Chondrocyte (in vitro differentiated cells): Measurements from ENCODE around the gene TAX1BP1. TPM values are rescaled to one million over a fixed set of nuclear protein-coding genes. Genes with fewer than 3 reads are reported as not detected.

Experiments used
- DNase-seq: peaks from one replicate; pipeline ENCODE4 v3.0.0; 2021; ENCODE audit warnings: mixed read lengths, low spot score
- H3K27ac Mint-ChIP-seq: one replicate; pipeline ENCODE4 v1.8.0; 2021; ENCODE audit warnings: mild to moderate bottlenecking, moderate library complexity, mixed read lengths; ENCODE audit not compliant: unreplicated experiment
- H3K27me3 Mint-ChIP-seq: 2 replicates; pipeline ENCODE4 v1.8.0; 2021; ENCODE audit warnings: low read depth, mixed read lengths
- H3K36me3 Mint-ChIP-seq: 2 replicates; pipeline ENCODE4 v1.8.0; 2021; ENCODE audit warnings: low read depth, mixed read lengths
- H3K4me1 Mint-ChIP-seq: 2 replicates; pipeline ENCODE4 v1.8.0; 2021; ENCODE audit warnings: low read depth, mild to moderate bottlenecking, mixed read lengths
- H3K4me3 Mint-ChIP-seq: one replicate; pipeline ENCODE4 v1.8.0; 2021; ENCODE audit warnings: mild to moderate bottlenecking, moderate library complexity, mixed read lengths; ENCODE audit not compliant: unreplicated experiment
- H3K9me3 Mint-ChIP-seq: 2 replicates; pipeline ENCODE4 v1.8.0; 2021; ENCODE audit warnings: low read depth, mixed read lengths
- total RNA-seq: library from RNA; stranded (reverse); gene quantifications from 3 replicates; pipeline ENCODE4 v1.2.1, GENCODE V29; 2021
- TF ChIP-seq, protein P1 (sequence below): fragments of 200-600 bp; sonication (generic); IDR thresholded peaks from 2 replicates; pipeline ENCODE4 v1.5.0; 2021; ENCODE audit warnings: antibody characterized with exemption, mild to moderate bottlenecking, moderate library complexity

Gene TAX1BP1
- total RNA-seq, 1 donor from 2014 or later = 91.3 TPM

DNA sequence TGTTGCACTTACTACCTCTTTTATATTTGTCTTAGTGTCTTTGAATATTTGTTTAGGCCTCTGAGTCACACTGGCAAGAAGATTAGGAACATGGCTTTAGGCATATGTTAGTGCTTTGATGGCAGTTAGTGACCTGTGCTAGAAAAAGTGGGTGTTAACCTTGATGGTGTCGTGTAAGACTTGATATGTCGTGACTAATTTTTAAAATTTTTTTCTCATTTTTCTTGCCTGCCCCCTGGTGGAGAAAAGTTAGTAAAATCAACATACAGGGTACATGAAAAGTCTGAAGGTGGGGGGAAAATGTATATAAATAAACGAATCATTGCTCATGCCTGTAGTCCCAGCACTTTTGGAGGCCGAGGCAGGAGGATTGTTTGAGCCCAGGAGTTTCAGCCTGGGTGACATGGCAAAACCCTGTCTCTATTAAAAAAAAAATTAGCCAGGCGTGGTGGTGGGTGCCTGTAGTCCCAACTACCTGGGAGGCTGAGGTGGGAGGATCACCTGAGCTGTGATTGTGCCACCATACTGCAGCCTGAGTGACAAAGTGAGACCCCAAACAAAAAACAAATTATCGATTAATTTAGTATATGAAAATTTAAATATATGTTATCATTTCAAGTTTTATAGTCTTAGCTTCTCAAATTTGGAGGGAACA, 44.6 kb downstream of the TAX1BP1 start:
- Mint-ChIP-seq H3K36me3 (peaks cover 10% of the 10 kb centered on the region), H3K4me3 (no peak overlapping the region), H3K27ac (peak overlapping the region; percentile 62), H3K9me3 (no peaks in the 10 kb centered on the region), H3K27me3 (no peaks in the 10 kb centered on the region), H3K4me1 (peaks cover 37% of the 10 kb centered on the region)
- DNase-seq = no peak
- TF ChIP-seq, protein P1, sequence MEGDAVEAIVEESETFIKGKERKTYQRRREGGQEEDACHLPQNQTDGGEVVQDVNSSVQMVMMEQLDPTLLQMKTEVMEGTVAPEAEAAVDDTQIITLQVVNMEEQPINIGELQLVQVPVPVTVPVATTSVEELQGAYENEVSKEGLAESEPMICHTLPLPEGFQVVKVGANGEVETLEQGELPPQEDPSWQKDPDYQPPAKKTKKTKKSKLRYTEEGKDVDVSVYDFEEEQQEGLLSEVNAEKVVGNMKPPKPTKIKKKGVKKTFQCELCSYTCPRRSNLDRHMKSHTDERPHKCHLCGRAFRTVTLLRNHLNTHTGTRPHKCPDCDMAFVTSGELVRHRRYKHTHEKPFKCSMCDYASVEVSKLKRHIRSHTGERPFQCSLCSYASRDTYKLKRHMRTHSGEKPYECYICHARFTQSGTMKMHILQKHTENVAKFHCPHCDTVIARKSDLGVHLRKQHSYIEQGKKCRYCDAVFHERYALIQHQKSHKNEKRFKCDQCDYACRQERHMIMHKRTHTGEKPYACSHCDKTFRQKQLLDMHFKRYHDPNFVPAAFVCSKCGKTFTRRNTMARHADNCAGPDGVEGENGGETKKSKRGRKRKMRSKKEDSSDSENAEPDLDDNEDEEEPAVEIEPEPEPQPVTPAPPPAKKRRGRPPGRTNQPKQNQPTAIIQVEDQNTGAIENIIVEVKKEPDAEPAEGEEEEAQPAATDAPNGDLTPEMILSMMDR = peak; percentile 90

DNA sequence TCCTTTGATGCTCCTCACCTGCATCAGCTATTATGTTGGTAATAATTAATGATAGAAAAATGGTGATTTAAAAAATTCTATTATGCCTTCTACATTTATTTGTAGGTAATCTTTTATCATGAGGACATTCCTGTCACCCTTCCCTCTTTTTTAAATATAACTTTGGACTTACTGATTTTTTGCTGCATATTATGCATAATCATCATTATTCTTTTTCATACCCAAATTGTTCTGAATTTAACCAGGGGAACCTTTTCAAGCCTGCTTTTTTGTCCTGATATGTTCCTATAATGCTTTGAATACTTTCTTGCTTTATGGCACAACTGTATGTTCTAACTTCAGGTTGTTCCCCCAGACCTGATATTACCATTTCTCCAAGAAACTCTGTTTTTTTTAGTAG, 48.5 kb downstream of the TAX1BP1 start:
- Mint-ChIP-seq H3K4me1 (peaks cover 22% of the 10 kb centered on the region), H3K4me3 (no peak overlapping the region), H3K9me3 (no peaks in the 10 kb centered on the region)

DNA sequence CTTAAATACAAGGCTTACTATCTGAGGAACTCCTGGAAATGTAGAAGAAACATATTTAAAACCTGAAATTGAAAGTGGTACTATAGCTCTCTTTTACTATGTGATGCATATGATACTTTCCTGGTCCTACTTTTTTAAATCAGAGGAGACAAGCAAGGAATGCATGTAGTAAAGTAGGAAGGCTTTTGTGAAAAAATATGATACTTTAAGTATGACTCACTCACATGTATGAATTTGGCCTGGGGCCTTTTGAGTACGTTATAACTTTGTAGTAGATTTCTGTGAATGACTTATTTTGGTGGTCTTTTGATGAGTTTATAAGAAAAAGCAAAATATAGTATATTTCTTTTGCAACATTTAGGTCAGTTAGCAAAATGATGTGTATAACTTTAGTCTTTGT, 53.8 kb downstream of the TAX1BP1 start:
- Mint-ChIP-seq H3K27me3 (no peaks in the 10 kb centered on the region), H3K4me1 (peaks cover 10% of the 10 kb centered on the region), H3K9me3 (no peaks in the 10 kb centered on the region), H3K4me3 (no peak overlapping the region), H3K27ac (peak overlapping the region; percentile 8), H3K36me3 (peaks cover 13% of the 10 kb centered on the region)
- TF ChIP-seq, protein P1 = no peak
- DNase-seq = no peak

More for the DNA sequence above, 48.5 kb downstream of the TAX1BP1 start:
- TF ChIP-seq, protein P1 = no peak
- H3K27ac Mint-ChIP-seq = no peak overlapping the region
- no peaks in the 10 kb centered on the region for H3K27me3 Mint-ChIP-seq
- no peak for DNase-seq
- peaks cover 18% of the 10 kb centered on the region for H3K36me3 Mint-ChIP-seq

DNA sequence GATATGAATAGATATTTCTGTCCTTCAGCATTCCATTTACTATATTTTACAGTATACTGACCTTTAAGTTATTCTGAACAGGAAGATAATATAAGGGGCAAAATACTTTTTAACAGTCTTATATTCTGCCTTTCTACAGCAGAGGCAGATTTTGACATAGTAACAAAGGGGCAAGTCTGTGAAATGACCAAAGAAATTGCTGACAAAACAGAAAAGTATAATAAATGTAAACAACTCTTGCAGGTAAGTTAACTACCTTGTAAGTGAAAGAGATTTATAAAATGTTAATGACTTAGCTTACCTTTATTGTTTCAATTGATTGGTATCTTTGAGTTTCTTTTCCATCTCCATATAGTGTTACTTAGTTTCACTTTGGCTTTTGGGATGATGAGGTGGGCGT, 56.0 kb downstream of the TAX1BP1 start:
- peaks cover 10% of the 10 kb centered on the region for H3K4me1 Mint-ChIP-seq
- DNase-seq = no peak
- H3K9me3 Mint-ChIP-seq = no peaks in the 10 kb centered on the region
- no peak overlapping the region for H3K27ac Mint-ChIP-seq
- H3K36me3 Mint-ChIP-seq = peaks cover 13% of the 10 kb centered on the region
- TF ChIP-seq, protein P1 = no peak
- no peak overlapping the region for H3K4me3 Mint-ChIP-seq
- H3K27me3 Mint-ChIP-seq = no peaks in the 10 kb centered on the region

DNA sequence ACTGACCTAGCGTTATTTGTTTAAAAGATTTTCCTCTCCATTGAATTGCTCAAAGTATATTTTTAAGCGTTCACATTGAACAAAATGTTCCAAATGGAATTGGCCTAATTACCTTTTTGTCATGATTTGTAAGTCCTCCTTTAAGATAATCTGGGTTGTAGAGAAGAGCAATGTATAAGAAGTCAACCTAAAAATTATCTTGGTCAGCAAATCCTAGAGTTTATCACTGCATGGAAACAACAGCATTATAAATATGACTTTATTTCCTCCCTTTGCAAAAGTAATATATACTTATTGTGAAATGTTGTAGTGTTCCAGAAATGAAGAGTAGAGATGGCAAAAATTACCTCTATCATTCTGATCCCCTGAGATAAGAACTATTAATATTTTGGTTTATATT, 59.2 kb downstream of the TAX1BP1 start:
- peaks cover 14% of the 10 kb centered on the region for H3K36me3 Mint-ChIP-seq
- no peak overlapping the region for H3K27ac Mint-ChIP-seq
- no peak overlapping the region for H3K4me3 Mint-ChIP-seq
- H3K9me3 Mint-ChIP-seq = no peaks in the 10 kb centered on the region
- no peaks in the 10 kb centered on the region for H3K27me3 Mint-ChIP-seq
- TF ChIP-seq, protein P1 = no peak
- peaks cover 12% of the 10 kb centered on the region for H3K4me1 Mint-ChIP-seq
- DNase-seq = no peak
